Measurements from ENCODE around the gene CAP2. TPM values are rescaled to one million over a fixed set of nuclear protein-coding genes. Genes with fewer than 3 reads are reported as not detected.

The CAP2 gene
- total RNA-seq, 1 donor: 49.7 TPM

DNA sequence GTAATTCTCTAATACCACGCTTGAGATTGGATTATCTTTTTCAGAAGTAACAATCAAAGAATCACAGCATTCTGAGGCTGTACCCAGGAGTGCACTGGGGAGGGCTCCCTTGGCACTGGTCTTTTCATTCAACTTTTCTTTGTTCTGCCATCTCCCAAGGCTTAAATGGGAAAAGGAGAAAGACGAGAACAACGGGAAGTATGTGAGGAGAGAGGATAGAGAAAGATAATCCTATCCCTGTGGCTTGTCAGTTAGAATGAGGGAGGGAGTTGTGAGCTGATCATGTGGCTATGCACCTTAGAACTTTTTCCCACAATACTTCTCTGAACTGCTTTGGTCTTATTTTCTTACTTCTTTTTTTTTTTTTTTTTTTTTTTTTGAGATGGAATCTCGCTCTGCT is 83.1 kb downstream of the CAP2 start:
- TF ChIP-seq, protein P1, sequence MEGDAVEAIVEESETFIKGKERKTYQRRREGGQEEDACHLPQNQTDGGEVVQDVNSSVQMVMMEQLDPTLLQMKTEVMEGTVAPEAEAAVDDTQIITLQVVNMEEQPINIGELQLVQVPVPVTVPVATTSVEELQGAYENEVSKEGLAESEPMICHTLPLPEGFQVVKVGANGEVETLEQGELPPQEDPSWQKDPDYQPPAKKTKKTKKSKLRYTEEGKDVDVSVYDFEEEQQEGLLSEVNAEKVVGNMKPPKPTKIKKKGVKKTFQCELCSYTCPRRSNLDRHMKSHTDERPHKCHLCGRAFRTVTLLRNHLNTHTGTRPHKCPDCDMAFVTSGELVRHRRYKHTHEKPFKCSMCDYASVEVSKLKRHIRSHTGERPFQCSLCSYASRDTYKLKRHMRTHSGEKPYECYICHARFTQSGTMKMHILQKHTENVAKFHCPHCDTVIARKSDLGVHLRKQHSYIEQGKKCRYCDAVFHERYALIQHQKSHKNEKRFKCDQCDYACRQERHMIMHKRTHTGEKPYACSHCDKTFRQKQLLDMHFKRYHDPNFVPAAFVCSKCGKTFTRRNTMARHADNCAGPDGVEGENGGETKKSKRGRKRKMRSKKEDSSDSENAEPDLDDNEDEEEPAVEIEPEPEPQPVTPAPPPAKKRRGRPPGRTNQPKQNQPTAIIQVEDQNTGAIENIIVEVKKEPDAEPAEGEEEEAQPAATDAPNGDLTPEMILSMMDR (IDR thresholded peaks at IDR 0.05; ENCODE audit: insufficient read depth, low read depth, low read length): no peak
- no peak for DNase-seq (ENCODE audit: low read depth)
- no peak overlapping the region for H3K4me3 ChIP-seq (ENCODE audit: low read depth, low read length)

DNA sequence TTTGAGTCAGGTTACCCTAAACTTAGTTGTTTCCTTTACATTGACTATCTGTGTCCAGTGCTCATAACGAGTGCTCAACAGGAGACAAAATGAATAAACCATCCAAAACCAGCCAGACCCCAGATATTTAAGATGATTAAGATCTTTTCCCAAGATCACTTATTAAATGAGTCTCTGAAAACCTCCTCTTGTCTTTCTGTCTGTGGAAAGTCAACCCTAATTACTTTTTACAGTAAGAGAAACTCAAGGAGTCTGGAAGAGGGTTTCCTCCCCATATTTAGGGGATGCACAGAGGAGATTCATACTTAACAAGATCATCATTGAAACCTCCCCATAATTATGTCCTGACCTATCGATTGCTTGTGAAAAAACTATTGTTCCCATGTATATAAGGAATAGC is 84.0 kb downstream of the CAP2 start:
- no peak overlapping the region for H3K4me3 ChIP-seq (ENCODE audit: low read depth, low read length)
- TF ChIP-seq, protein P1 (IDR thresholded peaks at IDR 0.05; ENCODE audit: insufficient read depth, low read depth, low read length): no peak
- DNase-seq (ENCODE audit: low read depth): no peak

DNA sequence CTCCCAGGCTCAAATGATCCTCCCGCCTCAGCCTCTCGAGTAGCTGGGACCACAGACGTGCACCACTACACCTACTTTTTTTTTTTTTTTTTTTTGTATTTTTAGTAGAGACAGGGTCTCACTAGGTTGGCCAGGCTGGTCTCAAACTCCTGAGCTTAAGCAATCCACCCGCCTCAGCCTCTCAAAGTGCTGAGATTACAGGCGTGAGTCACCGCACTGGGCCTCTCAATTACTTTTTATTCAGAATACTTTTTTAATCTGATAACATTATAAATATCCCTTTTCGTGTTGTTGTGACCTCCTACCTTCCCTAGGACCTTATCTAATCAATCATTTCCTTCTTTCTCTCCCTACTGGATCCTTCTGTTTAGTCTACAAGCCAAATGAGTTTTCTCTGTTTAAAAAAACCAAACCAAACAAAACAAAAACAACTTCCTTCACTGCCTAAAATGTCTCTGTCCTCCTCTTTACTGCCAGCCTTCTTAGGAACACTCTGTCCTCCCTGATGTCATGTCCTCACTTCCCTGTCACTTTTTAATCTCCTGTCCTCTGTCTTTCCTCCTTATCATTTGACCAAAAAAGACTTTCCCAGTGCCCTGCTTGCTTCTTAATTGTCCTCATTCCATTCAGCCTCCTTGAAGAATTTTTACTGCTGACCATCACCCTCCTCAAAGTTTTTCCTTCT is 85.0 kb downstream of the CAP2 start:
- TF ChIP-seq, protein P1 (IDR thresholded peaks at IDR 0.05; ENCODE audit: insufficient read depth, low read depth, low read length): no peak
- DNase-seq (ENCODE audit: low read depth): peak; percentile 59
- H3K4me3 ChIP-seq (ENCODE audit: low read depth, low read length): no peak overlapping the region

DNA sequence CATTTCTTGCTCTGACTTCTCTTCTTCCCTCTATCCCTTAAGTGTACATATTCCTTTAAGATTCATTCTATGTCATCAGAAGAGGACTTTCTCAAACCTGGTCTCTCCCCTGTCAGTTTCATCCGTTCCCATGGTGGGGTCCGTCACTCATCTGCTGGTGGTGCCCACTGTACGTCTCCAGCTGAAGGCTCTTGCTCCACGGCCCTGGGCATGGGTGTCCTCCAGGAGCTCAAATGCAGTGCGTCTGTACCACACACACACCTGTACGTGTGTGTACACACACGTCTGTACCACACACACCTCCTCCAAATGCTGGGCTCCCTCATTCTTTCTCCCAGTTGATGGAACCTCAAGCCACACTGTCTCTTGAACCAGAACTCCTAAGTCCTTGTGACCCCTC is 85.6 kb downstream of the CAP2 start:
- no peak overlapping the region for H3K4me3 ChIP-seq (ENCODE audit: low read depth, low read length)
- TF ChIP-seq, protein P1 (IDR thresholded peaks at IDR 0.05; ENCODE audit: insufficient read depth, low read depth, low read length): no peak
- DNase-seq (ENCODE audit: low read depth): no peak

DNA sequence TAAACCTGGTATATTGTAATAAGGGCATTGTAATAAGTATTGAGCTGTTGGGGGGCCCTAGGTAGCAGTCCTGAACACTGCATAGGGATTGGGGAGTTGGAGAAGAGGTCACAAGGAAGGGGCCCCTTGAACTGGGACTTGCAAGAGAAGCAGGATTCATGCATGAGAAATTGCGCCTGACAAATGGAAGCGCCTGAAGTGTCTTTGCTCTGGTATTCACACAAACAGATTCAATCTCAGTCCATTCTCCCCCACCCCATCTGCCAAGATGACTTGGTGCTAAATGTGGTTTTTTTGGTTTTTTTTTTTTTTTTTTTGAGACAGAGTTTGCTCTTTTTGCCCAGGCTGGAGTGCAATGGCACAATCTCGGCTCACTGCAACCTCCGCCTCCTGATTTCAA is 87.1 kb downstream of the CAP2 start:
- TF ChIP-seq, protein P1 (IDR thresholded peaks at IDR 0.05; ENCODE audit: insufficient read depth, low read depth, low read length): no peak
- no peak overlapping the region for H3K4me3 ChIP-seq (ENCODE audit: low read depth, low read length)
- no peak for DNase-seq (ENCODE audit: low read depth)

DNA sequence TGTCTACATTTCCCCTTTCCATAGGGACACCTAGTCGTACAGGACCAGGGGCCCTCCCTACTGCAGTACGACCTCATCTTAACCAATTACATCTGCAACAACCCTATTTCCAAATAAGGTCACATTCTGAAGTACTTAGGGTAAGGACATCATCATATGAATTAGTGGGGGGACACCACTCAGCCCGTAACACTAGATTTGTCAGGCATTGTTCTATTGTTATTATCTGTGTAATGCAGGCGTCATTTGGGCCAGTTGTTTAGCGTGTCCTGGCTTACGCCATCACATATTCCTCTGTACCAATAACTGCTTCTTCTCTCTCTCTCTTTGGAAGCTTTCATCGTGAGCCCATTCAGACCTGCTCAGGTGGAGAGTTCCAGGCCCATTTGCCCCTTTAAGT is 89.3 kb downstream of the CAP2 start:
- no peak for DNase-seq (ENCODE audit: low read depth)
- TF ChIP-seq, protein P1 (IDR thresholded peaks at IDR 0.05; ENCODE audit: insufficient read depth, low read depth, low read length): no peak
- H3K4me3 ChIP-seq (ENCODE audit: low read depth, low read length): no peak overlapping the region

All from fibroblast of villous mesenchyme (primary cell).